Gastrocnemius medialis (tissue), 4 donors: Measurements from ENCODE around the gene MED17. TPM values are rescaled to one million over a fixed set of nuclear protein-coding genes. Genes with fewer than 3 reads are reported as not detected.

Source experiments
- ATAC-seq, 2 donors: fragments of 150-250 bp; one replicate each; pipeline ENCODE4 v1.9.1; 2016
- DNase-seq, 2 donors: peaks; one replicate each; pipeline ENCODE4 v3.0.0-alpha.2; 2019
- H3K27ac ChIP-seq, 4 donors: fragments of 200-600 bp; sonication (generic); 1 replicate in 1 of 4; 2 replicates in 3 of 4; pipeline ENCODE4 v1.5.1; 2016 to 2018; ENCODE audit warnings: mild to moderate bottlenecking in 2 of 4, moderate library complexity in 1 of 4
- H3K27me3 ChIP-seq, 3 donors: fragments of 200-600 bp; sonication (generic) in 2 of 3; 1 replicate in 1 of 3; 2 replicates in 2 of 3; pipeline versions ENCODE4 v1.5.1 to v1.6.0; 2016 to 2019; ENCODE audit warnings: mild to moderate bottlenecking in 1 of 3, moderate library complexity in 1 of 3
- H3K36me3 ChIP-seq, 2 donors: fragments of 200-600 bp; sonication (generic) in 1 of 2; one replicate each; pipeline ENCODE4 v1.5.1; 2017 to 2018
- H3K4me1 ChIP-seq, 2 donors: fragments of 200-600 bp; sonication (generic) in 1 of 2; one replicate each; pipeline ENCODE4 v1.5.1; 2016 to 2017; ENCODE audit warnings: mild to moderate bottlenecking in 2 of 2
- H3K4me3 ChIP-seq, 4 donors: fragments of 200-600 bp; sonication (generic) in 3 of 4; 1 replicate in 1 of 4; 2 replicates in 3 of 4; pipeline ENCODE4 v1.5.1; 2016 to 2019; ENCODE audit warnings: mild to moderate bottlenecking in 2 of 4
- H3K9me3 ChIP-seq, 3 donors: fragments of 200-600 bp; sonication (generic) in 2 of 3; 1 replicate in 1 of 3; 2 replicates in 2 of 3; pipeline ENCODE4 v1.5.1; 2016 to 2019
- POLR2A ChIP-seq, 2 donors: fragments of 450-650 bp; IDR thresholded peaks; one replicate each; pipeline ENCODE4 v1.6.1; 2017; ENCODE audit warnings: antibody characterized with exemption in 2 of 2, mild to moderate bottlenecking in 2 of 2, moderate library complexity in 2 of 2
- in situ Hi-C, 4 donors: fragments of 200-750 bp; cut with MboI; loops; one replicate each; pipeline versions ENCODE4 v1.15.0 to v1.8.0; 2017; ENCODE audit warnings: low sequenced_read_pairs in 4 of 4
- intact Hi-C: fragments of 100-400 bp; cut with DNase I; formaldehyde crosslinking; loops from one replicate; pipeline ENCODE4 v1.15.1; 2023; ENCODE audit warnings: low total_unique reads
- total RNA-seq, 4 donors: library from RNA; depleted of rRNA; stranded (reverse); fragments of >200 nt; gene quantifications; one replicate each; pipeline versions ENCODE4 v1.1.0 to v1.2.3, GENCODE V29; 2016
- TF ChIP-seq, protein P1 (sequence below), 5 experiments: fragments of 450-650 bp in 3 of 5; fragments of 200-600 bp in 2 of 5; sonication (generic) in 2 of 5; IDR thresholded peaks in 4 of 5; conservative IDR thresholded peaks in 1 of 5; 1 replicate in 4 of 5; 2 replicates in 1 of 5; pipeline ENCODE4 v1.5.1; 2016 to 2019; ENCODE audit warnings: antibody characterized with exemption in 5 of 5, mild to moderate bottlenecking in 3 of 5, moderate library complexity in 3 of 5

The MED17 gene
- total RNA-seq, 4 donors from 2014 or later, result 12.3 to 14.0 (median 13.4) TPM

DNA sequence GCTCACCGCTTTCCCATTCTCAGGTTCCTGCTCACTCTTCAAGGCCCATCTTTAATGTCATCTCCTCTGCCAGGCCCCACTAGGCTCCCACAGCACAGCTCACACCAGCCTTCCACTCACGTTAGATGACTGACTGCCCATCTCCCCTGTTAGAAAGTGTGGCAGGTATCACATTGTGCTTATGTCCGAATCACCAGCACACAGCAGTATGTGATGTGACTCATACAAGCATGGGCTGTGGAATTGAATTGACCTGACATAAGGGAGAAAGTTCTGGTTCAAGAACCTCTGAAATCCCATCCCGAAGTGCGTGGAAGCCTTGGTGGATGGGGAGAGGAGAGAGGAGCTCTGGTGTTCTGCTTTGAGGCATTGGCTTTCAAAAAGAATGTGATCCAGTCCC lies 59.8 kb downstream of the MED17 start:
- ATAC-seq, result no peak
- in situ Hi-C loops, result no loop called here
- no peak for DNase-seq
- H3K27me3 ChIP-seq, result no peaks in the 10 kb centered on the region
- H3K4me3 ChIP-seq, result no peak overlapping the region
- H3K4me1 ChIP-seq, result no peaks in the 10 kb centered on the region
- intact Hi-C loops, result no loop called here
- TF ChIP-seq POLR2A (IDR thresholded peaks at IDR 0.05), result no peak
- TF ChIP-seq, protein P1, sequence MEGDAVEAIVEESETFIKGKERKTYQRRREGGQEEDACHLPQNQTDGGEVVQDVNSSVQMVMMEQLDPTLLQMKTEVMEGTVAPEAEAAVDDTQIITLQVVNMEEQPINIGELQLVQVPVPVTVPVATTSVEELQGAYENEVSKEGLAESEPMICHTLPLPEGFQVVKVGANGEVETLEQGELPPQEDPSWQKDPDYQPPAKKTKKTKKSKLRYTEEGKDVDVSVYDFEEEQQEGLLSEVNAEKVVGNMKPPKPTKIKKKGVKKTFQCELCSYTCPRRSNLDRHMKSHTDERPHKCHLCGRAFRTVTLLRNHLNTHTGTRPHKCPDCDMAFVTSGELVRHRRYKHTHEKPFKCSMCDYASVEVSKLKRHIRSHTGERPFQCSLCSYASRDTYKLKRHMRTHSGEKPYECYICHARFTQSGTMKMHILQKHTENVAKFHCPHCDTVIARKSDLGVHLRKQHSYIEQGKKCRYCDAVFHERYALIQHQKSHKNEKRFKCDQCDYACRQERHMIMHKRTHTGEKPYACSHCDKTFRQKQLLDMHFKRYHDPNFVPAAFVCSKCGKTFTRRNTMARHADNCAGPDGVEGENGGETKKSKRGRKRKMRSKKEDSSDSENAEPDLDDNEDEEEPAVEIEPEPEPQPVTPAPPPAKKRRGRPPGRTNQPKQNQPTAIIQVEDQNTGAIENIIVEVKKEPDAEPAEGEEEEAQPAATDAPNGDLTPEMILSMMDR (IDR thresholded peaks at IDR 0.05 in 4 of 5, conservative IDR thresholded peaks at IDR 0.05 in 1 of 5), result no peak
- H3K36me3 ChIP-seq, result no peaks in the 10 kb centered on the region
- H3K9me3 ChIP-seq, result no peaks in the 10 kb centered on the region
- H3K27ac ChIP-seq, result no peak overlapping the region

DNA sequence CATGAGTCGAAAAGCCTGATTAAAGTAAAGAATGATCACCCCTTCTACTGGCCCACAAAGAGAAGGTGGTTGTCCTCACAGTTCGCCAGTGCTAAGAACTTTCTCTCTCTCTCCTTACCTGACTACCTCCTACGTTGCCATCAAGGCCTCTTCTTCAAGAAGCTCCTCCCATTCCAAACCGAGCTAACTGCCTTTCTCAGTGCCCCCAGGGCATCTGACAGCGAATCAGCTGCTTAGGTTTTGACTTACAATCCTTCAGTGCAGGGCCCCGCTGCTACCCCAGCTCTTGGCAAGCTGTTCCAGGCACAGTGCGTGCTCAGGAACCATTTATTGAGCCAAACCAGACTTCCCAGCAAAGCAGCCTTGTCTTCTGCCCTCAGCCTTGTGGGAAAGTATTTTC lies 60.5 kb downstream of the MED17 start:
- TF ChIP-seq, protein P1 (IDR thresholded peaks at IDR 0.05 in 4 of 5, conservative IDR thresholded peaks at IDR 0.05 in 1 of 5), result no peak
- no peak for TF ChIP-seq POLR2A (IDR thresholded peaks at IDR 0.05)
- DNase-seq (no peak), ATAC-seq (no peak)
- Histone ChIP-seq H3K27ac (no peak overlapping the region), H3K36me3 (no peaks in the 10 kb centered on the region), H3K4me3 (no peak overlapping the region), H3K4me1 (no peaks in the 10 kb centered on the region), H3K27me3 (no peaks in the 10 kb centered on the region), H3K9me3 (no peaks in the 10 kb centered on the region)
- intact Hi-C loops (no loop called here), in situ Hi-C loops (no loop called here)

DNA sequence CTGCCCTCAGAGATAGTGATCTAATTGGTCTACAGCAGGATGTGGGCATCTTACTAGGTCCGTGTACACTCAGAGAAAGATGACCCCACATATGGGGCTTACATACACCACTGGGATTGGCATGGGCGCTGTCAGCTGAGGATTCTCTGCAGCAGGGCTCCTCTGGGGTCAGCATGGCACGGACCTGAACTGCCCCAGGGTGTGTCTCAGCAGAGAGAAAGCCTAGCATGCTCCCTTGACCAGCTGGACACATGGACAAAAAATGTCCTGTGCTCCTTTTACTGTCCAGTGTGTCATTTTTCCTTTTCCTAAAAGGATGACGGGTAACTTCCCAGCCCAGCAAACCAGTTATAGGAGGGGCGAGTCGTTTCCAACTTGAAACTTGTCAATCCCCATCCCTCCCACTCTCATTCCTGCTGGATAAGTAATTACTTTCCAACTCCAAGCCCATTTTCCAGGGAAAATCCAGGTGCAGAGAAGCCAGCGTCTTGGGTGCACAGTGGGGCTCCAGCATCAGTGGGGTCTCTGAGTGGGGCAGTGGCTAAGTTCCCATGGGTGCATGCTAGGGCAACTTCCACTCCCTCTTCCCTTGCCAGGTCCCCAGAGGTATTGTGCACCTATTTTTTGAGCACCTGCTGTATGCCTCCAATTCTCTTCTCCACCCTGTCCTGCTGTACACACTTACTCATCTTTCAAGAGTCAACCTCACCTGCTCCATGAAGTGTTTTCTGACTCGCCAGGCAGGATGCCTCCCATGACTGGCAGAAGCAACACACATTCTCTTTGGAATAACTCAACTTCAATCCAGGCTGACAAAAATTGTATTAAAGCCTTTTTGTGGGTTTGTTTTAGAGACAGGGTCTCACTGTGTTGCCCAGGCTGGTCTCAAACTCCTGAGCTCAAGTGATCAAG lies 61.4 kb downstream of the MED17 start:
- H3K4me3 ChIP-seq, result no peak overlapping the region
- intact Hi-C loops (no loop called here), in situ Hi-C loops (no loop called here)
- H3K9me3 ChIP-seq, result no peaks in the 10 kb centered on the region
- H3K27me3 ChIP-seq, result peaks cover 0 to 2% (median 0%) of the 10 kb centered on the region in 3 donors
- H3K36me3 ChIP-seq, result no peaks in the 10 kb centered on the region
- ATAC-seq, result no peak
- no peaks in the 10 kb centered on the region for H3K4me1 ChIP-seq
- TF ChIP-seq POLR2A (IDR thresholded peaks at IDR 0.05), result no peak
- TF ChIP-seq, protein P1 (IDR thresholded peaks at IDR 0.05 in 4 of 5, conservative IDR thresholded peaks at IDR 0.05 in 1 of 5), result no peak
- DNase-seq, result no peak
- no peak overlapping the region for H3K27ac ChIP-seq

DNA sequence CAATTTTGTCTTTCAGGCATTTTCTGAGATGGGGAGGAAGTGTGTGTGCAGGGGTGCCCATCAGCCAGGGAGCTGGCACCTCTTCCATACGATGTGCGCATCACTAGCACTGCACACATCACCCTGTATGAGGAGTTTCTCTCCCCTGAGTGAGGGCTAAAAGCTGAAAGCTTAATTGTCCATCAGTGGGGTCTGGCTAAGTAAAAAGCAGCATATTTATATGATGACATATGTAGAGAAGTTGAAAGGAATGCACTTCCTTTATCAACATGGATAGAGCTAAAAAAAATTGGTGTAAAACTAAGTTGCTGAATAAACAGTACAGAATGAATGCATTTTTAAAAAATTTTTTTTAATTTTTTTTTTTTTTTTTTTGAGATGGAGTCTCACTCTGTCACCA lies 62.3 kb downstream of the MED17 start:
- Histone ChIP-seq H3K27me3 (peaks cover 0 to 2% (median 0%) of the 10 kb centered on the region in 3 donors), H3K36me3 (no peaks in the 10 kb centered on the region), H3K27ac (no peak overlapping the region), H3K4me3 (no peak overlapping the region), H3K4me1 (no peaks in the 10 kb centered on the region), H3K9me3 (no peaks in the 10 kb centered on the region)
- no peak for TF ChIP-seq POLR2A (IDR thresholded peaks at IDR 0.05)
- TF ChIP-seq, protein P1 (IDR thresholded peaks at IDR 0.05 in 4 of 5, conservative IDR thresholded peaks at IDR 0.05 in 1 of 5), result no peak
- intact Hi-C loops, result no loop called here
- DNase-seq (no peak), ATAC-seq (no peak)
- in situ Hi-C loops, result no loop called here
